CD4-positive, alpha-beta T cell (primary cell): ENCODE measurements around the gene RFWD3. TPM values are rescaled to one million over a fixed set of nuclear protein-coding genes. Genes with fewer than 3 reads are reported as not detected.

ENCODE experiments used
- ATAC-seq: fragments of 200-7000 bp; cut with Tn5 transposase; one replicate; pipeline ENCODE4 v1.10.0; 2022; ENCODE audit warnings: mild to moderate bottlenecking; ENCODE audit not compliant: poor library complexity
- CTCF ChIA-PET: fragments of 350-600 bp; sonication (Branson Sonifier 250); formaldehyde crosslinking; loops from one replicate; lab custom pipeline; 2021; ENCODE audit warnings: antibody characterized with exemption, inconsistent platforms; lab: Charles Lee
- POLR2A ChIA-PET: fragments of 350-600 bp; sonication (Branson Sonifier 250); formaldehyde crosslinking; loops from one replicate; lab custom pipeline; 2021; ENCODE audit warnings: antibody characterized with exemption, inconsistent platforms; lab: Charles Lee
- DNase-seq, 14 experiments: peaks; one replicate each; pipeline ENCODE4 v3.0.0-alpha.2; 2013 to 2020; ENCODE audit warnings: mixed read lengths in 2 of 14
- H3K27ac ChIP-seq, 2 donors: one replicate each; pipeline versions ENCODE4 v1.5.1 to v1.7.0; 2013; ENCODE audit warnings: low read length in 2 of 2, low read depth in 1 of 2, mild to moderate bottlenecking in 1 of 2
- H3K27me3 ChIP-seq, 2 experiments: 1 replicate in 1 of 2; 2 replicates in 1 of 2; pipeline versions ENCODE4 v1.6.1 to v1.7.0; 2013; ENCODE audit warnings: low read length in 2 of 2, control low read depth in 1 of 2, mild to moderate bottlenecking in 1 of 2, moderate library complexity in 1 of 2; ENCODE audit not compliant: insufficient read depth in 2 of 2, control insufficient read depth in 1 of 2
- H3K36me3 ChIP-seq: one replicate; pipeline ENCODE4 v1.6.1; 2013; ENCODE audit warnings: low read length, control low read depth; ENCODE audit not compliant: insufficient read depth
- H3K4me1 ChIP-seq: one replicate; pipeline ENCODE4 v1.6.1; 2013; ENCODE audit warnings: low read length, control low read depth; ENCODE audit not compliant: insufficient read depth
- H3K4me3 ChIP-seq: one replicate; pipeline ENCODE4 v1.5.1; 2013; ENCODE audit warnings: mild to moderate bottlenecking, low read length, moderate library complexity
- H3K9me3 ChIP-seq, 2 experiments: 1 replicate in 1 of 2; 2 replicates in 1 of 2; pipeline versions ENCODE4 v1.6.1 to v1.7.0; 2013; ENCODE audit warnings: low read length in 2 of 2, mild to moderate bottlenecking in 2 of 2, control low read depth in 1 of 2, moderate library complexity in 1 of 2; ENCODE audit not compliant: control insufficient read depth in 1 of 2, insufficient read depth in 1 of 2
- H3K27ac Mint-ChIP-seq: one replicate; pipeline ENCODE4 v1.8.0; 2020; ENCODE audit warnings: mixed read lengths
- H3K27me3 Mint-ChIP-seq: one replicate; pipeline ENCODE4 v1.8.0; 2021; ENCODE audit warnings: mixed read lengths
- H3K36me3 Mint-ChIP-seq: one replicate; pipeline ENCODE4 v1.8.0; 2021; ENCODE audit warnings: low read depth, mixed read lengths
- H3K4me1 Mint-ChIP-seq: one replicate; pipeline ENCODE4 v1.8.0; 2021; ENCODE audit warnings: low read depth, mixed read lengths
- H3K4me3 Mint-ChIP-seq: one replicate; pipeline ENCODE4 v1.8.0; 2020; ENCODE audit warnings: mild to moderate bottlenecking, mixed read lengths
- H3K9me3 Mint-ChIP-seq: one replicate; pipeline ENCODE4 v1.8.0; 2020; ENCODE audit warnings: mixed read lengths
- intact Hi-C, 2 experiments: fragments of 100-400 bp; cut with DNase I in 1 of 2; cut with micrococcal nuclease in 1 of 2; formaldehyde crosslinking; loops; one replicate each; pipeline versions ENCODE4 v1.15.1 to v1.9.0; 2023 to 2025; cut with DNase I, micrococcal nuclease
- total RNA-seq, 174 experiments: library from RNA in 2 of 174; stranded (reverse) in 2 of 174; gene quantifications; one replicate each; pipeline ENCODE4 v1.2.3 and lab custom pipeline; 2021 to 2026
- TF ChIP-seq, protein P1 (sequence below): fragments of 200-600 bp; IDR thresholded peaks from one replicate; pipeline ENCODE4 v1.8.0; 2022; ENCODE audit warnings: antibody characterized with exemption, mild to moderate bottlenecking

Gene RFWD3
- total RNA-seq, 2 experiments from 2014 or later, result 44.9 to 47.0 TPM

GRCh38 chr16:74622005-74622404 lies 44.7 kb downstream of the RFWD3 start:
- ATAC-seq (no peak), DNase-seq (no peak)
- Histone ChIP-seq H3K27me3 (no peaks in the 10 kb centered on the region), H3K4me3 (no peak overlapping the region), H3K9me3 (no peaks in the 10 kb centered on the region), H3K27ac (no peak overlapping the region), H3K36me3 (peaks cover 58% of the 10 kb centered on the region), H3K4me1 (peaks cover 3% of the 10 kb centered on the region)
- Mint-ChIP-seq H3K4me3 (no peak overlapping the region), H3K36me3 (peaks cover 70% of the 10 kb centered on the region), H3K4me1 (peaks cover 8% of the 10 kb centered on the region), H3K27ac (no peak overlapping the region), H3K9me3 (no peaks in the 10 kb centered on the region), H3K27me3 (no peaks in the 10 kb centered on the region)
- ChIA-PET POLR2A (interaction anchor here (1.1 to 1.8 kb wide), 2 partner anchors 15 to 21 kb away, joined by 3 to 8 read pairs; partner anchors contain the start of gene GLG1), CTCF (interaction anchor here (0.6 to 1.2 kb wide), 3 partner anchors 29 to 127 kb away, joined by 3 to 4 read pairs (median 3); no protein-coding TSS in a partner anchor)
- TF ChIP-seq, protein P1, sequence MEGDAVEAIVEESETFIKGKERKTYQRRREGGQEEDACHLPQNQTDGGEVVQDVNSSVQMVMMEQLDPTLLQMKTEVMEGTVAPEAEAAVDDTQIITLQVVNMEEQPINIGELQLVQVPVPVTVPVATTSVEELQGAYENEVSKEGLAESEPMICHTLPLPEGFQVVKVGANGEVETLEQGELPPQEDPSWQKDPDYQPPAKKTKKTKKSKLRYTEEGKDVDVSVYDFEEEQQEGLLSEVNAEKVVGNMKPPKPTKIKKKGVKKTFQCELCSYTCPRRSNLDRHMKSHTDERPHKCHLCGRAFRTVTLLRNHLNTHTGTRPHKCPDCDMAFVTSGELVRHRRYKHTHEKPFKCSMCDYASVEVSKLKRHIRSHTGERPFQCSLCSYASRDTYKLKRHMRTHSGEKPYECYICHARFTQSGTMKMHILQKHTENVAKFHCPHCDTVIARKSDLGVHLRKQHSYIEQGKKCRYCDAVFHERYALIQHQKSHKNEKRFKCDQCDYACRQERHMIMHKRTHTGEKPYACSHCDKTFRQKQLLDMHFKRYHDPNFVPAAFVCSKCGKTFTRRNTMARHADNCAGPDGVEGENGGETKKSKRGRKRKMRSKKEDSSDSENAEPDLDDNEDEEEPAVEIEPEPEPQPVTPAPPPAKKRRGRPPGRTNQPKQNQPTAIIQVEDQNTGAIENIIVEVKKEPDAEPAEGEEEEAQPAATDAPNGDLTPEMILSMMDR, result no peak
- intact Hi-C loops, result loop anchor here (5.0 kb wide), 4 partner anchors 35 to 135 kb away; no protein-coding TSS in a partner anchor

DNA sequence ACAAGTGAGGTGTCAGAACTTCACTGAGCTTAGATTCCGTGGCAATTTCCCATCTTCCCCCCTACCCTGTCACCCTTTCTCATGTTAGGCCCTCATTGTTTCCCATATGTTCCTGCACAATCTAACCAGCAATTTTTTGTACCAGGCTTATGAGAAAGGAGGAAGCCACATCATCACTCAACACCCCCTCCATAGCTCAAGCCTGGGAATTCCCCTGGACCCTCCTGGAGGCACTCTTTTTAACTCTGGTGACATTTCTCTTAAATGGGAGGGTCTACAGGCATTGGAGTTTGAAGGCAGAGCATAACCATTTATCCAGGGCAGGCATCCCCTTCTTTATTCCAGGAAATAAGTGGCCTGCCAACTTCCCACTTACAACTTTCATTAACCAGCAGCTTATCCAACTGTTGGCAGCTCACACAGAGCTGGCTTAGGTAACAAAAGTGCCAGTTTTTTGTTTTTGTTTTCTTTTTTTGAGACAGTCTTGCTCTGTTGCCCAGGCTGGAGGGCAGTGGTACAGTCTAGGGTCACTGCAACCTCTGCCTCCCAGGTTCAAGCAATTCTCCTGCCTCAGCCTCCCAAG lies 49.4 kb downstream of the RFWD3 start:
- Histone ChIP-seq H3K9me3 (no peaks in the 10 kb centered on the region), H3K27ac (no peak overlapping the region), H3K36me3 (peaks cover 15% of the 10 kb centered on the region), H3K27me3 (no peaks in the 10 kb centered on the region), H3K4me1 (no peaks in the 10 kb centered on the region), H3K4me3 (no peak overlapping the region)
- DNase-seq (no peak), ATAC-seq (no peak)
- POLR2A ChIA-PET, result interaction anchor here (0.7 kb wide), 1 partner anchor 10 kb away, joined by 3 read pairs; the partner anchor contains the start of gene GLG1
- Mint-ChIP-seq H3K36me3 (peaks cover 27% of the 10 kb centered on the region), H3K27ac (no peak overlapping the region), H3K9me3 (no peaks in the 10 kb centered on the region), H3K4me1 (peaks cover 4% of the 10 kb centered on the region), H3K4me3 (no peak overlapping the region), H3K27me3 (no peaks in the 10 kb centered on the region)
- TF ChIP-seq, protein P1, result no peak
- CTCF ChIA-PET, result interaction anchor here (1.0 kb wide), 1 partner anchor 46 kb away, joined by 3 read pairs; no protein-coding TSS in a partner anchor
- intact Hi-C loops, result no loop called here

DNA sequence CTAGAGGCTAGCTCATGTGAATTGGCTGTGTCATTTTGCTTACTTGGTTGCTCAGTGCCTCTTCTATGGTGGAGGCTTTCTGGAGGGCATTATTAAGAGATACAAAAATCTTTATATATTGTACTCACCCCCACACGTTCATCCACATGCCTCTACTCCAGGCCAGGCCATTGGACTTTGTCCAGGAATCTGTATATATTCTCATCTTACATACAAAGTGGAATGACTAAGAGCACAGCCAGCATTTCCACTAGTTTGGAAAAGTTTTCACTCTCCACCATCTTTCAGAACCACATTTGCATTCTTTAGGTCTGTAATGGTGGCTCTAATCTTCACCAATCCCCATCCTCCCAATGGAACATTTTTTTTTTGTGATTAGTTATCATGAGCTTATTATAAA lies 55.0 kb downstream of the RFWD3 start:
- H3K27ac ChIP-seq, result no peak overlapping the region
- Mint-ChIP-seq H3K27me3 (no peaks in the 10 kb centered on the region), H3K27ac (no peak overlapping the region), H3K36me3 (peaks cover 3% of the 10 kb centered on the region), H3K4me3 (peak overlapping the region; percentile 20), H3K9me3 (no peaks in the 10 kb centered on the region), H3K4me1 (peaks cover 24% of the 10 kb centered on the region)
- ATAC-seq, result no peak
- no peaks in the 10 kb centered on the region for H3K27me3 ChIP-seq
- TF ChIP-seq, protein P1, result no peak
- no peak for DNase-seq
- POLR2A ChIA-PET, result no interaction called here
- no peaks in the 10 kb centered on the region for H3K9me3 ChIP-seq
- CTCF ChIA-PET, result interaction anchor here (0.5 kb wide), 1 partner anchor 8 kb away, joined by 3 read pairs; no protein-coding TSS in a partner anchor
- H3K4me1 ChIP-seq, result peaks cover 37% of the 10 kb centered on the region
- H3K36me3 ChIP-seq, result no peaks in the 10 kb centered on the region
- intact Hi-C loops, result no loop called here
- H3K4me3 ChIP-seq, result no peak overlapping the region
